Kidney (tissue), 14 donors: ENCODE data around the gene GALNT4. TPM values are rescaled to one million over a fixed set of nuclear protein-coding genes. Genes with fewer than 3 reads are reported as not detected.

ENCODE experiments used
- DNase-seq, 5 donors: peaks; one replicate each; pipeline ENCODE4 v3.0.0-alpha.2; 2013 to 2020
- FAIRE-seq: peaks from 2 replicates; lab custom pipeline; 2012; peaks lifted over from hg19 to GRCh38; lab: Jason Lieb, UNC
- H3K27ac ChIP-seq, 2 donors: one replicate each; pipeline ENCODE4 v1.7.0; 2013; ENCODE audit warnings: low read depth in 2 of 2, low read length in 2 of 2, inconsistent platforms in 1 of 2
- H3K27me3 ChIP-seq: one replicate; pipeline ENCODE4 v1.7.1; 2013; ENCODE audit warnings: low read length, inconsistent platforms; ENCODE audit not compliant: control insufficient read depth, insufficient read depth
- H3K36me3 ChIP-seq, 3 donors: one replicate each; pipeline versions ENCODE4 v1.7.0 to v1.7.1; 2013; ENCODE audit warnings: low read length in 3 of 3, control low read depth in 1 of 3, inconsistent platforms in 1 of 3; ENCODE audit not compliant: insufficient read depth in 3 of 3, control insufficient read depth in 2 of 3
- H3K4me1 ChIP-seq, 3 donors: one replicate each; pipeline versions ENCODE4 v1.7.0 to v1.7.1; 2013; ENCODE audit warnings: low read length in 3 of 3, inconsistent platforms in 1 of 3, low read depth in 1 of 3; ENCODE audit not compliant: control insufficient read depth in 2 of 3, insufficient read depth in 2 of 3
- H3K4me3 ChIP-seq, 3 donors: one replicate each; pipeline versions ENCODE4 v1.7.0 to v1.8.1; 2013; ENCODE audit warnings: low read length in 3 of 3, control low read depth in 1 of 3, inconsistent platforms in 1 of 3
- H3K9ac ChIP-seq, 3 donors: one replicate each; pipeline versions ENCODE4 v1.7.0 to v1.7.1; 2013; ENCODE audit warnings: low read length in 3 of 3, control low read depth in 1 of 3, inconsistent platforms in 1 of 3
- H3K9me3 ChIP-seq, 3 donors: one replicate each; pipeline versions ENCODE4 v1.7.0 to v1.7.1; 2013; ENCODE audit warnings: low read length in 3 of 3, control low read depth in 1 of 3, inconsistent platforms in 1 of 3; ENCODE audit not compliant: control insufficient read depth in 2 of 3, insufficient read depth in 1 of 3
- intact Hi-C: fragments of 100-400 bp; cut with DNase I; formaldehyde crosslinking; loops from one replicate; pipeline ENCODE4 v1.11.1; 2022
- polyA plus RNA-seq: library from polyadenylated mRNA; stranded (reverse); fragments of 350-450 nt; fragmentation: Illumina TruSeq; extraction: RNeasy Lipid Tissue Mini Kit (QIAGEN cat#74804); gene quantifications from one replicate; pipeline ENCODE4 v1.2.3, GENCODE V29; 2014; ENCODE audit warnings: low read depth, low replicate concordance; ENCODE audit not compliant: insufficient read depth
- total RNA-seq: library from RNA; stranded (reverse); fragmentation: NEBNext Ultra II Directional; extraction: Animal tissue kit (Norgen Biotek cat#: 25700); gene quantifications from one replicate; pipeline ENCODE4 v1.2.1, GENCODE V29; 2021
- TF ChIP-seq, protein P1 (sequence below): IDR thresholded peaks from 3 replicates; pipeline ENCODE4 v1.5.1; 2012; ENCODE audit warnings: mild to moderate bottlenecking, moderate library complexity, borderline replicate concordance; ENCODE audit not compliant: insufficient read depth; ENCODE audit errors: extremely low read depth
- donor health status: control.
- donor health status: control.
- donor health status: control.
- donor health status: control.
- donor health status: control.
- donor health status: DM: yes; HTN: yes; CAD: no.
- donor health status: Normal renal cell carcinoma (clear cell type).

The GALNT4 gene
- total and polyA plus RNA-seq, 2 donors from 2014 or later, result 2.6 to 14.4 TPM

DNA sequence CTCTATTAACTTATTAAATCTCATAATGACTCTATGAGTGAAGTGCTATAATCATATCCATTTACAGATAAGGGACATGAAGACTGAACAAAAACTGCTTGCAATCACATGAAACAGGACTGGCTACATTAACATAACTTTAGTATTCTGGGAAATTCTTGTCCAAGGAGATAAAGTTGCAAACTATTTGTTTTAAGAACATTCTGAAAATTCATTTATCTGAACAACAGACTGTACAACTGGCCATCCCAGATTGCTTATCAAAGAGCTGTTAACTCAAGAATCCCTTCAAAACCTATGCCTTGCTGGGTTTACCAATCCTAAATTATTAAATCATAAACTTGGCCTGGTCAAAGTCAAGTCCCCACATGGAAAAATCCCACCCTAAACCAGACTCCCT is 40.4 kb upstream of the GALNT4 start:
- no peak for FAIRE-seq
- no peak overlapping the region for H3K4me3 ChIP-seq
- no peak overlapping the region for H3K27ac ChIP-seq
- H3K27me3 ChIP-seq, result no peaks in the 10 kb centered on the region
- no peaks in the 10 kb centered on the region for H3K9me3 ChIP-seq
- TF ChIP-seq, protein P1, sequence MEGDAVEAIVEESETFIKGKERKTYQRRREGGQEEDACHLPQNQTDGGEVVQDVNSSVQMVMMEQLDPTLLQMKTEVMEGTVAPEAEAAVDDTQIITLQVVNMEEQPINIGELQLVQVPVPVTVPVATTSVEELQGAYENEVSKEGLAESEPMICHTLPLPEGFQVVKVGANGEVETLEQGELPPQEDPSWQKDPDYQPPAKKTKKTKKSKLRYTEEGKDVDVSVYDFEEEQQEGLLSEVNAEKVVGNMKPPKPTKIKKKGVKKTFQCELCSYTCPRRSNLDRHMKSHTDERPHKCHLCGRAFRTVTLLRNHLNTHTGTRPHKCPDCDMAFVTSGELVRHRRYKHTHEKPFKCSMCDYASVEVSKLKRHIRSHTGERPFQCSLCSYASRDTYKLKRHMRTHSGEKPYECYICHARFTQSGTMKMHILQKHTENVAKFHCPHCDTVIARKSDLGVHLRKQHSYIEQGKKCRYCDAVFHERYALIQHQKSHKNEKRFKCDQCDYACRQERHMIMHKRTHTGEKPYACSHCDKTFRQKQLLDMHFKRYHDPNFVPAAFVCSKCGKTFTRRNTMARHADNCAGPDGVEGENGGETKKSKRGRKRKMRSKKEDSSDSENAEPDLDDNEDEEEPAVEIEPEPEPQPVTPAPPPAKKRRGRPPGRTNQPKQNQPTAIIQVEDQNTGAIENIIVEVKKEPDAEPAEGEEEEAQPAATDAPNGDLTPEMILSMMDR, result no peak
- no peak for DNase-seq
- H3K9ac ChIP-seq, result no peak overlapping the region
- intact Hi-C loops, result no loop called here
- no peaks in the 10 kb centered on the region for H3K36me3 ChIP-seq
- no peaks in the 10 kb centered on the region for H3K4me1 ChIP-seq

DNA sequence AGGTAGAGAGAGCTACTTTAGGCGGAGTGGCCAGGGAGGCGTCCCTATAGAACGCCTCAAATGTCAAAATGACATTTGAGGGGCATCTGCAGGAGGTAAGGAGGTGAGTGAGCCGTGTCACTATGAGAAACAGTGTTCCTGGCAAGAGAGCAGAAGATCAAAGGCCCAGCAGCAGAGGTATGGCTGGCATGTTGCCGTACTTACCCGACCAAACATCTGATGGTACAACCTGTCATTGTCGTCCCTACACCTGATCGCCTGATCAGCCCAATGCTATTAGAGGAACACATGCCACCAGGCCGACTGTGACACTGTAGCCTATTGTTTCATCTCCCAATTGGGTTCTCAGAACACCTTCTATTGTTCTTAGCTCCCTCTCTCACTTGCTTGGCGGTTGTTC is 35.2 kb upstream of the GALNT4 start:
- intact Hi-C loops, result no loop called here
- no peak overlapping the region for H3K9ac ChIP-seq
- DNase-seq (no peak), FAIRE-seq (no peak)
- H3K36me3 ChIP-seq, result no peaks in the 10 kb centered on the region
- no peaks in the 10 kb centered on the region for H3K4me1 ChIP-seq
- H3K27me3 ChIP-seq, result no peaks in the 10 kb centered on the region
- no peak overlapping the region for H3K4me3 ChIP-seq
- TF ChIP-seq, protein P1, result no peak
- no peaks in the 10 kb centered on the region for H3K9me3 ChIP-seq
- H3K27ac ChIP-seq, result no peak overlapping the region

DNA sequence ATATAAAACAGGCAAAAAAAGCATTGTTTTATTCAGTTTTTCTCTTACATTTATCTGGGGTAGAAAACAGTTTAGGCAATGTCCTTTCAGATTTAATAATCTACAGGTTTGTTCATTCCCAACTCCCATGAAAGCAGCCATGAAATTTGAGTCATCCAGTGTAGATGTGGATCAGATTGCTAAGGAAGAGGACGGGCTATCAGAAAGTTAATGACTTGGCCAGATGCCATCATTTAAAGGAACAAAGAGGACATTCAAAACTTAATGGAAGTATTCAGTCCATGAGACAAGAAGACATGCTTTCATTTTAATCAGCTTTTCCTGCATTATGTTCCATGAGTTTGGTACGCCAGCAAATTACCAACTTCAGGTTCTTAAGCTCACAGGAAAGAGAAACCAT is 32.4 kb upstream of the GALNT4 start:
- H3K27me3 ChIP-seq, result no peaks in the 10 kb centered on the region
- peak in 2 of 5 donors; percentile 38 to 51 for DNase-seq
- H3K9ac ChIP-seq, result no peak overlapping the region
- intact Hi-C loops, result no loop called here
- no peaks in the 10 kb centered on the region for H3K9me3 ChIP-seq
- no peaks in the 10 kb centered on the region for H3K36me3 ChIP-seq
- TF ChIP-seq, protein P1, result no peak
- H3K4me3 ChIP-seq, result no peak overlapping the region
- no peak for FAIRE-seq
- H3K4me1 ChIP-seq, result no peaks in the 10 kb centered on the region
- no peak overlapping the region for H3K27ac ChIP-seq

DNA sequence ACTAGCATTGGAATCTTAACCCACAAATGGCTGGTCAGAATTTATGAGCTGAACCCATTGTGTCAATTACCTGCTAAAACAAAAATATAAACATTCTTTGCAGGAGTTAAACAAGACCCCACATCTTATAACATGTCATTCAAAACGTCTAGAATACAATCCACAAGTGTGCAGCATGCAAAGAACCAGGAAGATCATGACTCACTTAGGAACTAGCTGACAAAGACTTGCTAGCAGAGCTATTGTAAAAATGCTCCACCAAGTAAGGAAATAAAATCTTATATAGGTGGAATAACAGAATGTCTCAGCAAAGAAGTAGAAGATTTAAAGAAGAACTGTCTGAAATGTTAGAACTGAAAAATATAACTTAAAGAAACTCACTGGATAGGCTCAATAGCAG is 27.8 kb upstream of the GALNT4 start:
- TF ChIP-seq, protein P1, result no peak
- Histone ChIP-seq H3K27me3 (no peaks in the 10 kb centered on the region), H3K9me3 (no peaks in the 10 kb centered on the region), H3K9ac (no peak overlapping the region), H3K4me1 (no peaks in the 10 kb centered on the region), H3K36me3 (no peaks in the 10 kb centered on the region), H3K4me3 (no peak overlapping the region), H3K27ac (no peak overlapping the region)
- FAIRE-seq (no peak), DNase-seq (no peak)
- intact Hi-C loops, result no loop called here
